HepG2 (cell line): ENCODE data around the gene TMEM221. TPM values are rescaled to one million over a fixed set of nuclear protein-coding genes. Genes with fewer than 3 reads are reported as not detected.

ENCODE experiments used
- GABPB1 ChIP-seq: IDR thresholded peaks from 2 replicates; pipeline ENCODE4 v1.6.1; 2016; ENCODE audit warnings: mild to moderate bottlenecking, missing genetic modification reagents, moderate library complexity, missing compliant biosample characterization
- GMEB2 ChIP-seq: IDR thresholded peaks from 2 replicates; pipeline ENCODE4 v1.6.1; 2016; ENCODE audit warnings: missing biosample characterization, missing genetic modification reagents, low read depth
- HES4 ChIP-seq: sonication (generic); formaldehyde crosslinking; IDR thresholded peaks from 2 replicates; pipeline ENCODE4 v1.9.0; 2021; ENCODE audit warnings: mild to moderate bottlenecking, missing genetic modification reagents, borderline replicate concordance
- HNF4G ChIP-seq, 2 experiments: sonication (generic) in 1 of 2; formaldehyde crosslinking in 1 of 2; IDR thresholded peaks; 2 replicates each; pipeline versions ENCODE4 v1.4.0 to v1.6.1; 2011 to 2020; ENCODE audit warnings: borderline replicate concordance in 2 of 2, low read depth in 2 of 2, mild to moderate bottlenecking in 2 of 2, low read length in 1 of 2, missing genetic modification reagents in 1 of 2, moderate library complexity in 1 of 2
- KLF9 ChIP-seq: IDR thresholded peaks from 2 replicates; pipeline ENCODE4 v1.6.1; 2016; ENCODE audit warnings: low read depth
- MXI1 ChIP-seq: IDR thresholded peaks from 3 replicates; pipeline ENCODE4 v1.6.1; 2012; ENCODE audit warnings: low read depth, low read length, inconsistent platforms, borderline replicate concordance
- RORA ChIP-seq: sonication (generic); formaldehyde crosslinking; IDR thresholded peaks from 2 replicates; pipeline ENCODE4 v1.5.0; 2020; ENCODE audit warnings: mild to moderate bottlenecking, missing genetic modification reagents, moderate library complexity
- SP4 ChIP-seq: sonication (generic); formaldehyde crosslinking; IDR thresholded peaks from 2 replicates; pipeline ENCODE4 v1.8.1; 2023; ENCODE audit warnings: mild to moderate bottlenecking, missing genetic modification reagents
- SRY ChIP-seq: sonication (generic); formaldehyde crosslinking; IDR thresholded peaks from 2 replicates; pipeline ENCODE4 v1.8.0; 2022; ENCODE audit warnings: mild to moderate bottlenecking, missing genetic modification reagents
- SSRP1 ChIP-seq: IDR thresholded peaks from 2 replicates; pipeline ENCODE4 v1.6.1; 2016; ENCODE audit warnings: control low read depth
- SUZ12 ChIP-seq: fragments of 150-350 bp; IDR thresholded peaks from 2 replicates; pipeline ENCODE4 v1.6.1; 2014; ENCODE audit warnings: low read depth, low read length
- TGIF2 ChIP-seq: IDR thresholded peaks from 2 replicates; pipeline ENCODE4 v1.6.1; 2016; ENCODE audit warnings: control low read depth, missing compliant biosample characterization
- ZFP36L1 ChIP-seq: sonication (generic); formaldehyde crosslinking; IDR thresholded peaks from 2 replicates; pipeline ENCODE4 v1.8.0; 2022; ENCODE audit warnings: mild to moderate bottlenecking, missing genetic modification reagents, moderate library complexity
- ZFX ChIP-seq: sonication (generic); formaldehyde crosslinking; IDR thresholded peaks from 2 replicates; pipeline ENCODE4 v1.4.0; 2020; ENCODE audit warnings: mild to moderate bottlenecking, low read depth, missing genetic modification reagents, moderate library complexity
- ZKSCAN5 ChIP-seq: sonication (generic); formaldehyde crosslinking; IDR thresholded peaks from 2 replicates; pipeline ENCODE4 v1.5.1; 2020; ENCODE audit warnings: mild to moderate bottlenecking, missing genetic modification reagents
- ZNF552 ChIP-seq: sonication (generic); formaldehyde crosslinking; IDR thresholded peaks from 2 replicates; pipeline ENCODE4 v1.9.0; 2022; ENCODE audit warnings: missing genetic modification reagents, mild to moderate bottlenecking, borderline replicate concordance
- ZNF563 ChIP-seq: sonication (generic); formaldehyde crosslinking; IDR thresholded peaks from 2 replicates; pipeline ENCODE4 v1.8.0; 2022; ENCODE audit warnings: mild to moderate bottlenecking, moderate library complexity, missing genetic modification reagents
- ZNF766 ChIP-seq: sonication (generic); formaldehyde crosslinking; IDR thresholded peaks from 2 replicates; pipeline ENCODE4 v1.5.0; 2020; ENCODE audit warnings: missing genetic modification reagents, borderline replicate concordance
- polyA plus RNA-seq, 8 experiments: library from polyadenylated mRNA; depleted of rRNA in 3 of 8; stranded (reverse) in 7 of 8; unstranded in 1 of 8; fragments of >200 nt; fragmentation: Illumina TruSeq in 4 of 8; extraction: Trizol in 4 of 8; gene quantifications; 2 replicates each; pipeline versions ENCODE4 v1.2.1 to v1.2.3, GENCODE V29; 2011 to 2016; ENCODE audit warnings: low read depth in 4 of 8, missing spikeins in 1 of 8, mixed read lengths in 1 of 8; ENCODE audit not compliant: insufficient read depth in 1 of 8
- total RNA-seq, 5 experiments: library from RNA; depleted of rRNA; stranded (reverse); fragments of >200 nt; fragmentation: Illumina TruSeq; extraction: Trizol; gene quantifications; 2 replicates each; pipeline ENCODE4 v1.2.3, GENCODE V29; 2016; ENCODE audit warnings: low read depth in 1 of 5
- TF ChIP-seq, protein P1 (sequence below): sonication (generic); formaldehyde crosslinking; IDR thresholded peaks from 2 replicates; pipeline ENCODE4 v1.4.0; 2020; ENCODE audit warnings: missing genetic modification reagents
- TF ChIP-seq, protein P2 (sequence below): sonication (generic); formaldehyde crosslinking; IDR thresholded peaks from 2 replicates; pipeline ENCODE4 v1.4.0; 2020; ENCODE audit warnings: missing genetic modification reagents, low read depth, mild to moderate bottlenecking, borderline replicate concordance
- TF ChIP-seq, protein P3 (sequence below): sonication (generic); formaldehyde crosslinking; IDR thresholded peaks from 2 replicates; pipeline ENCODE4 v1.4.0; 2020; ENCODE audit warnings: mild to moderate bottlenecking, missing genetic modification reagents
- TF ChIP-seq, protein P4 (sequence below): fragments of 450-650 bp; IDR thresholded peaks from 2 replicates; pipeline ENCODE4 v1.6.1; 2017

Gene TMEM221
- total and polyA plus RNA-seq, 2 of the 13 experiments (the other 11 are each of a cell fraction or from before 2014, with no cell fraction given) = 0.33 to 0.77 TPM

DNA sequence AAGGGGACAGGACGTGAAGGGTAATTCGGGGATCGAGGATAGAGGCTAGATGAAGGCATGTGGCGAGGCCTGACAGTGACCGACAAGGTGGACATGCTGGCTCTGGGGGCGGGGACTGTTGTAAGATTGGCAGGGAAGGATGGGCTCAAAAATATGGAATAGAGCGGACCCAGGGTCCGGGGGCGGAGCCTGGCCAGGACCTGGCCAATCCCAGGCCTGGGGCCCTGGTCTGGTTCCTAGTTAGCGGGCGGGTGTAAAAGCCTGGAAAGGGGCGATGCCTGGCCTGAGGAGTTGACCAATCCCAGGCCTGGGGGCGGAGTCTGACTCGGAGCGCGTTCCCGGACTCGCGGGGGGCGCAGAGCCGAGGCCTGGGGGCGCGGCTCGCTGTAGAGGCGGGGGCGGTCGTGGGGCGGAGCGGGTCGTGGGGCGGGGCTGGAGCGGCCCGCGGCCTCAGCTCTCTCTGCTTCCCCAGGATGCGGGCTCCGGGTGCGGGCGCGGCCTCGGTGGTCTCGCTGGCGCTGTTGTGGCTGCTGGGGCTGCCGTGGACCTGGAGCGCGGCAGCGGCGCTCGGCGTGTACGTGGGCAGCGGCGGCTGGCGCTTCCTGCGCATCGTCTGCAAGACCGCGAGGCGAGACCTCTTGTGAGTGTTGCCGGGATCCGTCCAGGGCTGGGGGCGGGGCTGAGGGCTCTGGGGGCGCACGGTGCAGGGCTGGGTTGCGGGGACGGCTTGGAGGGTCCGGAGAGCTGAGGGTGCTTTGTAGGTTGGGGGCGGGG lies 21.8 kb upstream of the TMEM221 start, which contains the start of gene SLC27A1 (continued):
- TF ChIP-seq, protein P1, sequence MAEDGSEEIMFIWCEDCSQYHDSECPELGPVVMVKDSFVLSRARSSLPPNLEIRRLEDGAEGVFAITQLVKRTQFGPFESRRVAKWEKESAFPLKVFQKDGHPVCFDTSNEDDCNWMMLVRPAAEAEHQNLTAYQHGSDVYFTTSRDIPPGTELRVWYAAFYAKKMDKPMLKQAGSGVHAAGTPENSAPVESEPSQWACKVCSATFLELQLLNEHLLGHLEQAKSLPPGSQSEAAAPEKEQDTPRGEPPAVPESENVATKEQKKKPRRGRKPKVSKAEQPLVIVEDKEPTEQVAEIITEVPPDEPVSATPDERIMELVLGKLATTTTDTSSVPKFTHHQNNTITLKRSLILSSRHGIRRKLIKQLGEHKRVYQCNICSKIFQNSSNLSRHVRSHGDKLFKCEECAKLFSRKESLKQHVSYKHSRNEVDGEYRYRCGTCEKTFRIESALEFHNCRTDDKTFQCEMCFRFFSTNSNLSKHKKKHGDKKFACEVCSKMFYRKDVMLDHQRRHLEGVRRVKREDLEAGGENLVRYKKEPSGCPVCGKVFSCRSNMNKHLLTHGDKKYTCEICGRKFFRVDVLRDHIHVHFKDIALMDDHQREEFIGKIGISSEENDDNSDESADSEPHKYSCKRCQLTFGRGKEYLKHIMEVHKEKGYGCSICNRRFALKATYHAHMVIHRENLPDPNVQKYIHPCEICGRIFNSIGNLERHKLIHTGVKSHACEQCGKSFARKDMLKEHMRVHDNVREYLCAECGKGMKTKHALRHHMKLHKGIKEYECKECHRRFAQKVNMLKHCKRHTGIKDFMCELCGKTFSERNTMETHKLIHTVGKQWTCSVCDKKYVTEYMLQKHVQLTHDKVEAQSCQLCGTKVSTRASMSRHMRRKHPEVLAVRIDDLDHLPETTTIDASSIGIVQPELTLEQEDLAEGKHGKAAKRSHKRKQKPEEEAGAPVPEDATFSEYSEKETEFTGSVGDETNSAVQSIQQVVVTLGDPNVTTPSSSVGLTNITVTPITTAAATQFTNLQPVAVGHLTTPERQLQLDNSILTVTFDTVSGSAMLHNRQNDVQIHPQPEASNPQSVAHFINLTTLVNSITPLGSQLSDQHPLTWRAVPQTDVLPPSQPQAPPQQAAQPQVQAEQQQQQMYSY (CRISPR knock-in tag) = peak; percentile 82; the same call in 1 of the 2 replicates
- TF ChIP-seq, protein P2, sequence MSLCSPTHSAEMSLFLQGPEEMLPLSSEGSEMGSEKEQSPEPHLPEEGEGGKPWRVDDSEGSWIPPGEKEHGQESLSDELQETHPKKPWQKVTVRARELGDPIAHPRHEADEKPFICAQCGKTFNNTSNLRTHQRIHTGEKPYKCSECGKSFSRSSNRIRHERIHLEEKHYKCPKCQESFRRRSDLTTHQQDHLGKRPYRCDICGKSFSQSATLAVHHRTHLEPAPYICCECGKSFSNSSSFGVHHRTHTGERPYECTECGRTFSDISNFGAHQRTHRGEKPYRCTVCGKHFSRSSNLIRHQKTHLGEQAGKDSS = no peak
- TF ChIP-seq SP4 (CRISPR knock-in tag) (peak; percentile 89), ZFX (CRISPR knock-in tag) (peak; percentile 78), GMEB2 (CRISPR knock-in tag) (no peak), MXI1 (peak; percentile 46; the same call in 1 of the 3 replicates), HNF4G (IDR thresholded peaks at IDR 0.05; ENCODE audit: borderline replicate concordance, low read depth, low read length) (no peak), HNF4G (CRISPR knock-in tag; IDR thresholded peaks at IDR 0.05; ENCODE audit: borderline replicate concordance, low read depth) (no peak), ZFP36L1 (peak; percentile 30; the same call in 1 of the 2 replicates), ZNF552 (CRISPR knock-in tag) (no peak), RORA (CRISPR knock-in tag) (no peak), HES4 (CRISPR knock-in tag) (peak; percentile 68), ZKSCAN5 (CRISPR knock-in tag) (no peak), SRY (CRISPR knock-in tag) (no peak), SUZ12 (no peak), TGIF2 (CRISPR knock-in tag) (0 out of 2 replicates have a peak, but pooled peaks have one; percentile 52), ZNF563 (peak; percentile 49; the same call in 1 of the 2 replicates), GABPB1 (CRISPR knock-in tag) (peak; percentile 49), ZNF766 (no peak), KLF9 (no peak), SSRP1 (CRISPR knock-in tag) (peak; percentile 29; the same call in 1 of the 2 replicates)
- TF ChIP-seq, protein P3, sequence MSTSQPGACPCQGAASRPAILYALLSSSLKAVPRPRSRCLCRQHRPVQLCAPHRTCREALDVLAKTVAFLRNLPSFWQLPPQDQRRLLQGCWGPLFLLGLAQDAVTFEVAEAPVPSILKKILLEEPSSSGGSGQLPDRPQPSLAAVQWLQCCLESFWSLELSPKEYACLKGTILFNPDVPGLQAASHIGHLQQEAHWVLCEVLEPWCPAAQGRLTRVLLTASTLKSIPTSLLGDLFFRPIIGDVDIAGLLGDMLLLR (CRISPR knock-in tag) = no peak
- TF ChIP-seq, protein P4, sequence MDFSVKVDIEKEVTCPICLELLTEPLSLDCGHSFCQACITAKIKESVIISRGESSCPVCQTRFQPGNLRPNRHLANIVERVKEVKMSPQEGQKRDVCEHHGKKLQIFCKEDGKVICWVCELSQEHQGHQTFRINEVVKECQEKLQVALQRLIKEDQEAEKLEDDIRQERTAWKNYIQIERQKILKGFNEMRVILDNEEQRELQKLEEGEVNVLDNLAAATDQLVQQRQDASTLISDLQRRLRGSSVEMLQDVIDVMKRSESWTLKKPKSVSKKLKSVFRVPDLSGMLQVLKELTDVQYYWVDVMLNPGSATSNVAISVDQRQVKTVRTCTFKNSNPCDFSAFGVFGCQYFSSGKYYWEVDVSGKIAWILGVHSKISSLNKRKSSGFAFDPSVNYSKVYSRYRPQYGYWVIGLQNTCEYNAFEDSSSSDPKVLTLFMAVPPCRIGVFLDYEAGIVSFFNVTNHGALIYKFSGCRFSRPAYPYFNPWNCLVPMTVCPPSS = no peak
